Heart left ventricle (tissue), 16 donors: ENCODE results near the gene BOK. TPM values are rescaled to one million over a fixed set of nuclear protein-coding genes. Genes with fewer than 3 reads are reported as not detected.
A peak's percentile ranks its signal among the peaks of the same experiment; 100 is the strongest.

Experiments used
- ATAC-seq, 4 donors: fragments of 200-7000 bp; cut with Tn5 transposase; one replicate each; pipeline ENCODE4 v1.9.1; 2020 to 2022; ENCODE audit warnings: moderate library complexity in 4 of 4, mild to moderate bottlenecking in 3 of 4, moderate number of reproducible peaks in 1 of 4
- DNase-seq, 5 donors: peaks; one replicate each; pipeline ENCODE4 v3.0.0-alpha.2; 2020
- H3K27ac ChIP-seq, 12 donors: fragments of 200-600 bp; sonication (generic) in 4 of 12; one replicate each; pipeline versions ENCODE4 v1.5.0 to v1.8.0; 2016 to 2022; ENCODE audit warnings: mild to moderate bottlenecking in 2 of 12
- H3K27me3 ChIP-seq, 9 donors: fragments of 200-600 bp; sonication (generic) in 2 of 9; one replicate each; pipeline versions ENCODE4 v1.5.1 to v1.8.0; 2016 to 2022; ENCODE audit warnings: mild to moderate bottlenecking in 3 of 9
- H3K36me3 ChIP-seq, 9 donors: fragments of 200-600 bp; sonication (generic) in 2 of 9; one replicate each; pipeline versions ENCODE4 v1.5.0 to v1.8.0; 2018 to 2022; ENCODE audit warnings: mild to moderate bottlenecking in 2 of 9
- H3K4me1 ChIP-seq, 12 donors: fragments of 200-600 bp; sonication (generic) in 4 of 12; one replicate each; pipeline versions ENCODE4 v1.5.0 to v1.8.0; 2016 to 2022; ENCODE audit warnings: mild to moderate bottlenecking in 3 of 12
- H3K4me3 ChIP-seq, 12 donors: fragments of 200-600 bp; sonication (generic) in 4 of 12; one replicate each; pipeline versions ENCODE4 v1.5.0 to v1.8.0; 2017 to 2022; ENCODE audit warnings: mild to moderate bottlenecking in 9 of 12, moderate library complexity in 4 of 12
- H3K9me3 ChIP-seq, 12 donors: fragments of 200-600 bp; sonication (generic) in 4 of 12; one replicate each; pipeline versions ENCODE4 v1.5.0 to v1.8.0; 2016 to 2022; ENCODE audit warnings: mild to moderate bottlenecking in 1 of 12
- POLR2A ChIP-seq, 2 donors: fragments of 450-650 bp; IDR thresholded peaks; one replicate each; pipeline ENCODE4 v1.6.1; 2017; ENCODE audit warnings: antibody characterized with exemption in 2 of 2, mild to moderate bottlenecking in 2 of 2, moderate library complexity in 2 of 2
- whole genome bisulfite sequencing, 4 donors: extraction: QIAGEN DNeasy Blood & Tissue Kit in 2 of 4; methylation state at CpG; one replicate each; pipeline versions ENCODE4 v1.1.5 to v1.1.7; 2013 to 2018; 5-methylcytosine and 5-hydroxymethylcytosine counted together
- intact Hi-C, 10 donors: fragments of 100-400 bp; cut with DNase I; formaldehyde crosslinking; loops; one replicate each; pipeline versions ENCODE4 v1.11.1 to v1.14.2; 2022
- polyA plus RNA-seq, 2 donors: library from polyadenylated mRNA; stranded (reverse); fragments of 200-250 nt; gene quantifications; one replicate each; pipeline ENCODE4 v1.2.3, GENCODE V29; 2013
- total RNA-seq, 9 donors: library from RNA; depleted of rRNA in 2 of 9; stranded (reverse); fragments of >200 nt in 2 of 9; fragmentation: NEBNext Ultra II Directional in 3 of 9; extraction: Animal tissue kit (Norgen Biotek cat#: 25700) in 3 of 9; gene quantifications; one replicate each; pipeline versions ENCODE4 v1.1.0 to v1.2.4, GENCODE V29; 2016 to 2023
- TF ChIP-seq, protein P1 (sequence below), 12 donors: fragments of 200-600 bp; sonication (generic) in 4 of 12; IDR thresholded peaks; one replicate each; pipeline versions ENCODE4 v1.5.0 to v1.8.0; 2018 to 2022; ENCODE audit warnings: antibody characterized with exemption in 12 of 12, mild to moderate bottlenecking in 5 of 12
- donor health status: ischemic (EF 13 %, LVEDD 7.1; RV severe dilation, severe dysfunction).
- donor health status: healthy with polysubstance abuse.
- donor health status: DM: no; HTN: yes; CAD: no.
- donor health status: DM: no; HTN: no; CAD: no.
- donor health status: ischemic (EF 25% LVEDD 6.9; RV normal size, moderate dysfunction).
- donor health status: ischemic (EF 25% LVEDD 5.7; RV mildly dilated, moderate dysfunction).
- donor health status: healthy.
- donor health status: DM: yes; HTN: yes; CAD: no.
- donor health status: ischemic (EF 35%, LVEDD 5.7; RV mildly dilated, moderate dysfunction).
- donor health status: nonischemic (EF 11% LVEDD 7.7; RV severe dilation, severe dysfunction).
- donor health status: DM: yes; HTN: yes; CAD: no.
- donor health status: PGD.
- donor health status: ischemic (EF 29% LVEDD 5.4; RV normal size, mild dysfunction).
- donor health status: nonischemic (EF 23%, LVEDD 6.1; RV moderate dilation, normal function).

The BOK gene
- total and polyA plus RNA-seq, 11 donors = 1.4 to 22.3 (median 8.4) TPM

DNA sequence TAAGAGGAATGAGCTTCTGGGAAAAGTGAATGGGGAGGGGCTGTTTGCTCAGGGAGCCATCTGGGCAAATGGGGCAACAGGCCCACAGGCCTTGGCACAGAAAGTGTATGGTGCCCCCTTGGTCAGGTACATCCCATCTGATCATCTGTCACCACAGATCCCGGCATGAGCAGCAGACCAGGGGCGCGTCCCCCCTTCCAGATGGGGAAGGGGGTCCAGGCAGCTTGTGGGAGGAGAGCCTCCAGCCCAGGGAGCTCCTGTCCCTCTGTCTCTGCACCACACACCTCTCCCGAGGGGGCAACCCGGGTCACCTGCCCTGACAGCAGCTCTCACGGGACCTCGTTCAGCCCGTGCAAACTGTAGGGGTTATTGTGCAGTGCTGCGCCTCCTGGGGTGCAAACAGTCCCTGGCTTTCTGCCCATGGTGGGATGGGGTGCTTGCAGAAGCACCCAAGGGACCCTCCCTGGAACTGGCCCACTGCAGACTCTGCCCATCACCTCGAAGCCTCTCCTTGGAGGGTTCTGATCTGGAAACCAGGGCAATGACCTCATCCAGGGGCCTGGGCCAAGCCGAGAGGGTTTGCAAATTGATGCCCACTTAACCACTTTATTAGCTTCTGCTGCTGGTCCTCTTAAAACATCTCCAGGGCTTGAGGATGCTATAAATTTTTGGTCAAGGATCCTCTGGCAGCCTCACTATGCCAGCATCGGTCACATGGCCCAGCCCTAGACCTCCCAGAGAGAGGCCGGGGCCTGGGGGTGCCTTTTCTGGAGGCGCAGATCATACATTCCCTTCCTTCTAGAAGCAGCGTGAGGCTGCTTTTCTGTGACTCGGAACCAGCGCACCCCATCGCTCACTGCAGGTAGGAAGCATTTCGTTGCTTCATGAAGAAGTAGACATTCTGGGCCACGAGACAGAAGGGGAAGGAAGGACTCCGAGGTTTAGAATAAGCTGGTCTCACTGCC, 7.6 kb upstream of the BOK start:
- peaks cover 0 to 20% (median 9%) of the 10 kb centered on the region in 12 donors for H3K4me1 ChIP-seq
- intact Hi-C loops = no loop called here
- H3K9me3 ChIP-seq = peaks cover 0 to 5% (median 0%) of the 10 kb centered on the region in 12 donors
- no peak overlapping the region for H3K4me3 ChIP-seq
- H3K27ac ChIP-seq = no peak overlapping the region
- H3K36me3 ChIP-seq = no peaks in the 10 kb centered on the region
- WGBS, 4 donors = 81 to 89% (median 84%) methylated on average over 17 to 21 of the region's 21 CpGs
- DNase-seq (peak in 1 of 5 donors; percentile 58), ATAC-seq (no peak)
- H3K27me3 ChIP-seq = peaks cover 0 to 8% (median 0%) of the 10 kb centered on the region in 9 donors
- no peak for TF ChIP-seq POLR2A (IDR thresholded peaks at IDR 0.05)
- TF ChIP-seq, protein P1, sequence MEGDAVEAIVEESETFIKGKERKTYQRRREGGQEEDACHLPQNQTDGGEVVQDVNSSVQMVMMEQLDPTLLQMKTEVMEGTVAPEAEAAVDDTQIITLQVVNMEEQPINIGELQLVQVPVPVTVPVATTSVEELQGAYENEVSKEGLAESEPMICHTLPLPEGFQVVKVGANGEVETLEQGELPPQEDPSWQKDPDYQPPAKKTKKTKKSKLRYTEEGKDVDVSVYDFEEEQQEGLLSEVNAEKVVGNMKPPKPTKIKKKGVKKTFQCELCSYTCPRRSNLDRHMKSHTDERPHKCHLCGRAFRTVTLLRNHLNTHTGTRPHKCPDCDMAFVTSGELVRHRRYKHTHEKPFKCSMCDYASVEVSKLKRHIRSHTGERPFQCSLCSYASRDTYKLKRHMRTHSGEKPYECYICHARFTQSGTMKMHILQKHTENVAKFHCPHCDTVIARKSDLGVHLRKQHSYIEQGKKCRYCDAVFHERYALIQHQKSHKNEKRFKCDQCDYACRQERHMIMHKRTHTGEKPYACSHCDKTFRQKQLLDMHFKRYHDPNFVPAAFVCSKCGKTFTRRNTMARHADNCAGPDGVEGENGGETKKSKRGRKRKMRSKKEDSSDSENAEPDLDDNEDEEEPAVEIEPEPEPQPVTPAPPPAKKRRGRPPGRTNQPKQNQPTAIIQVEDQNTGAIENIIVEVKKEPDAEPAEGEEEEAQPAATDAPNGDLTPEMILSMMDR (IDR thresholded peaks at IDR 0.05) = no peak

DNA sequence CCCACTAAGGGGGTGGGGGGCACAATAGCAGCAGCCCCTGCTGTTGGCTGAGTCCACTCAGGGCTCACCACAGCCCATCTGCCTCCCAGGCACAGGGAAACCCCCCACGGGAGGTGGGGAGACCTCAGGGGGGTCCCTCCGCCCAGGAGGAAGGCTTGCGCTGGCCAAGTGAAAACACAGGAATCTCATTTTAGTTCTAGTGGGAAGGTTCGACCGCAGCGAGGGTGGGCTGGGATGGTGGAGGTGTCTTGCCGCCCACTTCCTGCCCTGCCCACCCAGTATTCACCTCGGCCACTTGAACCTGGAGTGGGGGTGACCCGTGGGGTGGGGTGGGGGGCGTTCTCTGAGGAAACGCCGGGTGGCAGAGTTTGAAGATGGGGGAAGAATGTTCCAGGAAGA, 6.9 kb upstream of the BOK start:
- H3K36me3 ChIP-seq = no peaks in the 10 kb centered on the region
- peaks cover 0 to 8% (median 0%) of the 10 kb centered on the region in 9 donors for H3K27me3 ChIP-seq
- intact Hi-C loops = no loop called here
- DNase-seq (peak in 1 of 5 donors; percentile 40), ATAC-seq (no peak)
- peaks cover 0 to 12% (median 2%) of the 10 kb centered on the region in 12 donors for H3K9me3 ChIP-seq
- 51 to 68% (median 59%) methylated on average over 9 to 12 of the region's 12 CpGs for WGBS, 4 donors
- H3K4me3 ChIP-seq = peak overlapping the region in 6 of 12 donors; percentile 17 to 23 (median 19)
- peak overlapping the region in 1 of 12 donors; percentile 39 for H3K27ac ChIP-seq
- peaks cover 0 to 18% (median 7%) of the 10 kb centered on the region in 12 donors for H3K4me1 ChIP-seq
- TF ChIP-seq, protein P1 (IDR thresholded peaks at IDR 0.05) = no peak

DNA sequence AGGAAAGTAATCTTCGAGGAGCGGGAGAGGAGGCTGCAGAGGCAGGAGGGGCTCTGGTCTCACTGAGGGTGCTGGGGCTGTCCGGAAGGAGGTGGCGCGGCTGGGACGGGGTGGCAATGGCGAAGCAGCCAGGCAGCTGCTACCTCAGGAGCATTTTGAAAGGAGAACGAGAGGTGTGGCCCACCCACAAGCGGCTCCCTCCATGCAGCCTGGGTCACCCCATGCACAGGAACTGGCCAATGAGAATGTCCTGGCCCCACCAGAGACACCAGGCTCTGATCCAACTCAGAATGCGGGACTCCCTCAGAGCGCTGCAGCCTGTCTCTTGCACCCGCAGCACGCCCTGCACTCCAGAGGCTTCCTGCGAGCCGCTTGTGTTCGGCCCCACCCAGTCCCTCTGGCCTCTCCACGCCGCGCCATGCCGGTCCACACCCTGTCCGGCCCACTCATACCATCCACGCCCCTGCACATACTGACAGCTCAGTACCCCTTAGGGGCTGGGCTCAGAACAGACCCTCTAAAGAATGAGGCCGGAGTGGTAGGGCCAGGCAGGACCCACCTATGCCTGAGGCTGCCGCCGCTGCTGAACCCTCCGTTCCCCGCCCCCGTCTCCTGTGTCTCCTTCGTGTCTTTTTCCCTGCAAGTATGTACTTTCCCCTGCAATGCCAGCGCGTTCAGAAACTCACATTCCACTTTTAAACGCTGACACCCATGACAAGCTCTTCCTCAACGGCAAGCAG, 6.4 kb upstream of the BOK start:
- Histone ChIP-seq H3K27me3 (peaks cover 0 to 8% (median 0%) of the 10 kb centered on the region in 9 donors), H3K36me3 (no peaks in the 10 kb centered on the region), H3K4me1 (peaks cover 0 to 12% (median 3%) of the 10 kb centered on the region in 12 donors), H3K4me3 (peak overlapping the region in 6 of 12 donors; percentile 17 to 23 (median 19)), H3K9me3 (peaks cover 0 to 18% (median 8%) of the 10 kb centered on the region in 12 donors), H3K27ac (peak overlapping the region in 3 of 12 donors; percentile 39 to 50 (median 49))
- peak in 3 of 5 donors; percentile 35 to 70 (median 46) for DNase-seq
- TF ChIP-seq POLR2A (IDR thresholded peaks at IDR 0.05) = no peak
- WGBS, 4 donors = 59 to 63% (median 62%) methylated on average over 33 of the region's 33 CpGs
- intact Hi-C loops = no loop called here
- peak; percentile 39 to 75 (median 74) for ATAC-seq

DNA sequence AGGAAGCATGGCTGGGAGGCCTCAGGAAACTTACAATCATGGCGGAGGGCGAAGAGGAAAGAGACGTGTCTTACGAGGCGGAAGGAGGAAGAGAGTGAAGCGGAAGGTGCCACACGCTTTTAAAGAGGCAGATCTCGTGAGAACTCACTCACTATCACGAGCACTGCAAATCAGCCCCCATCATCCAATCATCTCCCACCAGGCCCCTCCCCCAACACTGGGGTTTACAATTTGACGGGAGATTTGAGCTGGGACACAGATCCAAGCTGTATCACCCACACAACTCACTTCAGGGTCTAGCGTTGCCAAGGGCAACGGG, 5.1 kb upstream of the BOK start:
- 73 to 87% (median 82%) methylated on average over 12 of the region's 12 CpGs for WGBS, 4 donors
- H3K4me1 ChIP-seq = peaks cover 0 to 13% (median 0%) of the 10 kb centered on the region in 12 donors
- no peak overlapping the region for H3K4me3 ChIP-seq
- peaks cover 0 to 22% (median 11%) of the 10 kb centered on the region in 12 donors for H3K9me3 ChIP-seq
- no peak overlapping the region for H3K27ac ChIP-seq
- DNase-seq = peak in 1 of 5 donors; percentile 26
- no peak for ATAC-seq
- intact Hi-C loops = no loop called here
- TF ChIP-seq, protein P1 (IDR thresholded peaks at IDR 0.05) = no peak
- no peak for TF ChIP-seq POLR2A (IDR thresholded peaks at IDR 0.05)
- no peaks in the 10 kb centered on the region for H3K36me3 ChIP-seq
- H3K27me3 ChIP-seq = peaks cover 0 to 11% (median 0%) of the 10 kb centered on the region in 9 donors
